Adrenal gland (tissue), 5 donors: ENCODE measurements around the gene SLC7A9.

Experiments used
- CTCF ChIP-seq, 6 experiments: fragments of 450-650 bp in 4 of 6; fragments of 200-600 bp in 2 of 6; sonication (generic) in 1 of 6; IDR thresholded peaks; 1 replicate in 5 of 6; 2 replicates in 1 of 6; pipeline versions ENCODE4 v1.5.1 to v1.8.0; 2016 to 2021; ENCODE audit warnings: antibody characterized with exemption in 6 of 6, mild to moderate bottlenecking in 2 of 6, moderate library complexity in 1 of 6
- POLR2A ChIP-seq, 2 donors: fragments of 450-650 bp; IDR thresholded peaks; one replicate each; pipeline ENCODE4 v1.6.1; 2017; ENCODE audit warnings: antibody characterized with exemption in 2 of 2, mild to moderate bottlenecking in 2 of 2, moderate library complexity in 1 of 2
- donor health status: DM: no; HTN: no; CAD: no.

GRCh38 chr19:32865326-32865725, 4.2 kb downstream of the SLC7A9 start:
- TF ChIP-seq CTCF (IDR thresholded peaks at IDR 0.05) (no peak), POLR2A (IDR thresholded peaks at IDR 0.05) (no peak)
